Bronchial epithelial cell (primary cell): ENCODE results near the gene COL5A1. TPM values are rescaled to one million over a fixed set of nuclear protein-coding genes. Genes with fewer than 3 reads are reported as not detected.

Experiments used
- DNase-seq: peaks from one replicate; pipeline ENCODE4 v3.0.0-alpha.2; 2010; ENCODE audit warnings: low read depth
- FAIRE-seq: peaks from 2 replicates; lab custom pipeline; 2011; peaks lifted over from hg19 to GRCh38; lab: Jason Lieb, UNC
- H3K27me3 ChIP-seq: 2 replicates; pipeline ENCODE4 v1.5.1; 2011; ENCODE audit warnings: low read length; ENCODE audit not compliant: control insufficient read depth, insufficient read depth
- H3K36me3 ChIP-seq: 2 replicates; pipeline ENCODE4 v1.5.1; 2011; ENCODE audit warnings: low read length; ENCODE audit not compliant: control insufficient read depth, insufficient read depth
- H3K4me3 ChIP-seq: 2 replicates; pipeline ENCODE4 v1.5.1; 2011; ENCODE audit warnings: mild to moderate bottlenecking, low read depth, low read length, control low read depth
- total RNA-seq: library from RNA; depleted of rRNA; stranded (reverse); fragments of >200 nt; gene quantifications from 2 replicates; pipeline ENCODE4 v1.2.1, GENCODE V29; 2014
- TF ChIP-seq, protein P1 (sequence below): IDR thresholded peaks from 2 replicates; pipeline ENCODE4 v1.5.1; 2011; ENCODE audit warnings: mild to moderate bottlenecking, moderate library complexity, low read length, control low read depth, inconsistent platforms; ENCODE audit not compliant: insufficient read depth, severe bottlenecking

Gene COL5A1
- total RNA-seq, 1 donor from 2014 or later, result 6.3 TPM

GRCh38 chr9:134879664-134880483, 238.3 kb downstream of the COL5A1 start:
- TF ChIP-seq, protein P1, sequence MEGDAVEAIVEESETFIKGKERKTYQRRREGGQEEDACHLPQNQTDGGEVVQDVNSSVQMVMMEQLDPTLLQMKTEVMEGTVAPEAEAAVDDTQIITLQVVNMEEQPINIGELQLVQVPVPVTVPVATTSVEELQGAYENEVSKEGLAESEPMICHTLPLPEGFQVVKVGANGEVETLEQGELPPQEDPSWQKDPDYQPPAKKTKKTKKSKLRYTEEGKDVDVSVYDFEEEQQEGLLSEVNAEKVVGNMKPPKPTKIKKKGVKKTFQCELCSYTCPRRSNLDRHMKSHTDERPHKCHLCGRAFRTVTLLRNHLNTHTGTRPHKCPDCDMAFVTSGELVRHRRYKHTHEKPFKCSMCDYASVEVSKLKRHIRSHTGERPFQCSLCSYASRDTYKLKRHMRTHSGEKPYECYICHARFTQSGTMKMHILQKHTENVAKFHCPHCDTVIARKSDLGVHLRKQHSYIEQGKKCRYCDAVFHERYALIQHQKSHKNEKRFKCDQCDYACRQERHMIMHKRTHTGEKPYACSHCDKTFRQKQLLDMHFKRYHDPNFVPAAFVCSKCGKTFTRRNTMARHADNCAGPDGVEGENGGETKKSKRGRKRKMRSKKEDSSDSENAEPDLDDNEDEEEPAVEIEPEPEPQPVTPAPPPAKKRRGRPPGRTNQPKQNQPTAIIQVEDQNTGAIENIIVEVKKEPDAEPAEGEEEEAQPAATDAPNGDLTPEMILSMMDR, result no peak
- DNase-seq, result no peak
- Histone ChIP-seq H3K36me3 (no peaks in the 10 kb centered on the region), H3K27me3 (no peaks in the 10 kb centered on the region), H3K4me3 (no peak overlapping the region)
- FAIRE-seq, result no peak

DNA sequence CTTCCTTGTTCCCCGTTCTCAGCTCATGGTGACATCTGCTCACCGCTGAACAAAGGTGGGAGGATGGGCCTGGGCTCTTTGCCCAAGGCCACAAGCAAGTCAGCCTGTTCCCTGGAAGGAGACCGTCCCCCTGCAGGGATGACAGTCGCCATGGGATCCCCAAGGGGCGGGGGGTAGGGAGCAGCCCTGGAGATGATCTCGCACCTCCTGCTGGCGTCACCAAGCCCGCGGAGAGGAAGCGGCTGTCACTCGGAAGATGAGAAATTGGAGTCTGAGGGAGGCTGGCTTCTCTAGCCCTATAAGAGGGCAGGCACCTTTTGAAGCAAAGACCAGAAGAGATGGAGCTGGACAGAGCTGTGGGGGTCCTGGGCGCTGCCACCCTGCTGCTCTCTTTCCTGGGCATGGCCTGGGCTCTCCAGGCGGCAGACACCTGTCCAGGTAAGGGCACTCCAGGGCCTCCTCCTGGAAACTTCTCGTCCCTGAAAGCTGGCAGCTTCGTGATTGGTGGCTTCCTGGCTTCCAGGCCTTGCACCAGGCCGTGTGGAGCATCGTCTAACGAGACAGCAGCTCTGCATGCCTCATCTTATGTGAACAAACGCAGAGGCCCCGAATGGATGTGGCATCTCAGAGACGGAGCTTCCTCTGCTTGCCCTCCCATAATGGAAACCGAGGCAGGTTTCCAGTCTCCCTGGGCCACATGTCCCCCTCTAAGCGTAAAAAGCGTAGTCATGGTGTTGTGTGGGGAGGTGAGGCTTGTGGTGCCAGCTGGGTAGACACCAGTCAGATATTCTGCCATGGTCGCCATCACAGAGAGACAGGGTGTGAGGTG, 239.1 kb downstream of the COL5A1 start, which contains the start of gene FCN2:
TSS of gene FCN2 (plus strand) at position 327 of the 829 bp plus-strand sequence. CDS start at position 339, 12 bp downstream.
- H3K36me3 ChIP-seq, result no peaks in the 10 kb centered on the region
- TF ChIP-seq, protein P1, result no peak
- H3K27me3 ChIP-seq, result no peaks in the 10 kb centered on the region
- H3K4me3 ChIP-seq, result no peak within 1 kb of the TSS
- DNase-seq, result no peak
- no peak for FAIRE-seq

- H3K27me3 ChIP-seq, result no peaks in the 10 kb centered on the region
- DNase-seq (no peak), FAIRE-seq (no peak)
- H3K36me3 ChIP-seq, result no peaks in the 10 kb centered on the region
- TF ChIP-seq, protein P1, result no peak
- H3K4me3 ChIP-seq, result no peak overlapping the region
Observed at GRCh38 chr9:134881313-134881670, 239.7 kb downstream of the COL5A1 start.

- peak; percentile 90 for FAIRE-seq
- Histone ChIP-seq H3K27me3 (no peaks in the 10 kb centered on the region), H3K36me3 (no peaks in the 10 kb centered on the region), H3K4me3 (no peak overlapping the region)
- no peak for DNase-seq
- TF ChIP-seq, protein P1, result no peak
Observed at GRCh38 chr9:134882204-134882785, 240.7 kb downstream of the COL5A1 start.

DNA sequence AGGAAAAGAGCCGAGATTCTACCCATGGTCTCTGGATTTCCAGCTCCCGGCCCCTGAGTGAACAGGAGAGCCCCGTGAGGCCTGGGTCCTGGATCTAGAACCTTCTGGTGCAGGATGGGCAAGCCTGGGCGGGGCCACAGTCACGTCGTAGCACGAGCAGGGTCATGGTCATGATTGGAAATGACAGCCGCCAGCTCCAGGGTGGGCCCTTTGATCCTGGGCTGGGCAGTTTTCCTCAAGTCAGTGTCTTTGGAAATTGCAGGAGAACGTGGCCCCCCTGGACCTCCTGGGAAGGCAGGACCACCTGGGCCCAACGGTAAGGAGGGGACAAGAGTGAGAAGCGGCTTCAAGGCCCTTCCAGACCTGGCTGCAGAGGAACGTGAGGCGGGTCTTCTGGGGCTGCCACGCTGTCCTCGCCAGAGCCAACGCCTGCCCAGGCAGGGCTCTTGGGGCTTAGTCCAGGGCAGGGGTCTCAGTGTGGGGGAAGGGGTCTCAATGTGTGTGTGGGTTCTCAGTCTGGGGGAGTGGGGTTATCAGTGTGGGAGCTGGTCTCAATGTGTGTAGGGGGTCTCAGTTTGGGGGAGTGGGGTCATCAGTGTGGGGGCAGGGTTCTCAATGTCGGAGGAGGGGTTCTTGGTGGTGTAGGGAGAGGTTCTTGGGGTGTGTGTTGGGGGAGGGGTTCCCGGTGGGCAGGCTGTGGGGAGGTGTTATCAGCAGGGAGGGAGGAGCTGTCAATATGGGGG, 241.6 kb downstream of the COL5A1 start:
- TF ChIP-seq, protein P1, result no peak
- Histone ChIP-seq H3K4me3 (no peak overlapping the region), H3K27me3 (no peaks in the 10 kb centered on the region), H3K36me3 (no peaks in the 10 kb centered on the region)
- DNase-seq (no peak), FAIRE-seq (no peak)
